GM12865 (cell line): ENCODE results near the gene EGFR.

Experiments used
- DNase-seq: peaks from one replicate; pipeline ENCODE4 v3.0.0; 2010; ENCODE audit warnings: low read depth
- H3K4me3 ChIP-seq: 2 replicates; pipeline ENCODE4 v1.5.1; 2011; ENCODE audit warnings: mild to moderate bottlenecking, low read depth, low read length, control low read depth
- TF ChIP-seq, protein P1 (sequence below): IDR thresholded peaks from 2 replicates; pipeline ENCODE4 v1.5.1; 2011; ENCODE audit warnings: low read length, control low read depth, low read depth, inconsistent platforms; ENCODE audit not compliant: insufficient read depth; ENCODE audit errors: missing control alignments

EGFR gene

DNA sequence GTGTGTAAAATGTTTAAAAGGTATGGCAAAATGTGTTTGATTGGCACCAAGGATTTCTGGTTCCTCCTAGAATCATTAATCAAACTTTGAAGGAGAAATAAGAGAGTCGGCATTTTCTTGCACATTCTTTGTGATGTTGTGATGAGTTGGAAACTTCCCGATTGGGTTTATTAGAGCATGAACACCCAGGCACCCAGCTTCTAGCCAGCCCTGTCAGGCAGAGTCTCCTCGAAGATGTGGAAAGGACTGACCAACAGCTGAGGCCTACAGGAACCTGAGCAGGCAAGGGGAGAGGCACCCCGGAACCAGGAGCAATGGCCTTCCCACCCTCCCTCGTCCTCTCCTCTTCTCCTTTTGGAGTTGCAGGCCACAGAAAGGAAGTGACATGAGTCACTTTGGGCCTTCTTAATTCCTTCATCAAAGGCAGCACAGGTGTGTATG lies 68.7 kb downstream of the EGFR start:
- no peak overlapping the region for H3K4me3 ChIP-seq
- TF ChIP-seq, protein P1, sequence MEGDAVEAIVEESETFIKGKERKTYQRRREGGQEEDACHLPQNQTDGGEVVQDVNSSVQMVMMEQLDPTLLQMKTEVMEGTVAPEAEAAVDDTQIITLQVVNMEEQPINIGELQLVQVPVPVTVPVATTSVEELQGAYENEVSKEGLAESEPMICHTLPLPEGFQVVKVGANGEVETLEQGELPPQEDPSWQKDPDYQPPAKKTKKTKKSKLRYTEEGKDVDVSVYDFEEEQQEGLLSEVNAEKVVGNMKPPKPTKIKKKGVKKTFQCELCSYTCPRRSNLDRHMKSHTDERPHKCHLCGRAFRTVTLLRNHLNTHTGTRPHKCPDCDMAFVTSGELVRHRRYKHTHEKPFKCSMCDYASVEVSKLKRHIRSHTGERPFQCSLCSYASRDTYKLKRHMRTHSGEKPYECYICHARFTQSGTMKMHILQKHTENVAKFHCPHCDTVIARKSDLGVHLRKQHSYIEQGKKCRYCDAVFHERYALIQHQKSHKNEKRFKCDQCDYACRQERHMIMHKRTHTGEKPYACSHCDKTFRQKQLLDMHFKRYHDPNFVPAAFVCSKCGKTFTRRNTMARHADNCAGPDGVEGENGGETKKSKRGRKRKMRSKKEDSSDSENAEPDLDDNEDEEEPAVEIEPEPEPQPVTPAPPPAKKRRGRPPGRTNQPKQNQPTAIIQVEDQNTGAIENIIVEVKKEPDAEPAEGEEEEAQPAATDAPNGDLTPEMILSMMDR = no peak
- DNase-seq = peak; percentile 20

DNA sequence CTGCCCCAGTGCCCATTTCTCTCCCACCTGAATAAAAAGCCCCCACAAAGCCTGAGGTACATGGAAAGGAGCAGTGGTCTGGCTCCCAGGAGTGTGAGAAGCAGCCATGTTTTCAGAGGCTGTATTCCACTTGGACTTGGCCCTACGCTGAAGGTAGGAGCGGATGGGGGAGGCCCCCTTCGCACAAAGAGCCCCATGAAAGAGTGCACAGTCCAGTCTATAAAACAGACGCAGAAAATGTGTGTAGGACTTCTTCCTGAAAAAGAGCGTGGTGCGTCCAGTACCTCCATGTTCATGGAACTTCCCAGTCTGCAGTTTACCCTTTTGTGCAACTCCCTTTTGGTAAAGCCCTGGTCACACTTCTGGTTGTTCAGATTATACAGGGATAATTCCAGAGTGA lies 69.3 kb downstream of the EGFR start:
- TF ChIP-seq, protein P1 = no peak
- no peak for DNase-seq
- no peak overlapping the region for H3K4me3 ChIP-seq

DNA sequence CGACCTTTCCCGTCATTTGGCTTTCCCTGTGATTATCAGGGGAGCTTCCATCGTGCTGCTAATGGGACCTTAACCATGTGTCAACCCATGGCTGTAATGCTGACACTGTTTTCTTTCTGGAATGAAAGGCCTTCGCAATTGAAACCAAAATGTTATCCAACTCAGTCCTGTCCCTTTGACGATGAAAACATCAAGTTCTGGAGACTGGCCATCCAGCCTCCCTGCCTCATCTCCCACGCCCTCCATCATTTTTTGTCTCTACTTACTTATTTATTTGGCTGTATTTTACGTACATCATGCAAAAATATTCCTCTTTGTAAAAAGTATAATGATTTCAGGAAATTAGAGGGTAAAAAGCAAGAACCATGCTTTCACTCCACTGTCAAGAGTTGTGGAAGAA lies 69.8 kb downstream of the EGFR start:
- TF ChIP-seq, protein P1 = no peak
- H3K4me3 ChIP-seq = no peak overlapping the region
- DNase-seq = no peak

DNA sequence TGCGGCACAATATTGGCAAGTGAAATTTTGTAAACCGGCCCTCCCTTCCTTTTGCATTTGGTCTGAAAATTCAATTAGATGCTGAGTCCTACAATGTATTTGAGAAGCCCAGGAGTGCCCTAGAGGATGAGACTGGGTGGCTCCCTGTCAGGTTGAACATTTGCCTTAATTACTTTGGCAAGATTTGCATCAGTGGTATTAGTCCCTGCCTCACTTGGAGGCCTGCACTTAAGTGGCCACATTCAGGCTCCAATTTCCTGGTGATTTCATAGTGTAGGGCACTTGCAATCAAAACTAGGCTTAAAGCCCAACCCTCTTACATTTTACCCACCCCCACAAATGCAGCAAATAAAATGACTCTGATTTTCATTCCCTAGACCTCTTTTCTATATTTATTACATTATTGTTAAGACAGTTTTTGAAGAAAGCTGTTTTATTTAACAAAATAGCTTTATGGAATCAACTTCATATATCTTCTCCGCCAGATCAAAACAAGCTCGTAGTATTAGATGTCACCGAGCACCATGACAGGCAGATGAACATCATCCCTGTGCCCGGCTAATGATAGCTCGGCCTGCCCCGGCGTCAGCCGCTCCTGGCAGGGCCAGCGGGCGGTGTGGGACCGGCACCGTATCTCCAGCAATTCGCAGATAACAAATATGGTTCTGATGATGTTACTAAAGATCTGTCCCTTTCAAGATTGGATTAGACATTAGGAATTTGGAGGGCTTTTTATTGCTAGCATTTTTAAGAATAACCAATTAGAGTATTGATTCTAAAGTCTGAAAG lies 73.6 kb downstream of the EGFR start:
- no peak overlapping the region for H3K4me3 ChIP-seq
- TF ChIP-seq, protein P1 = no peak
- no peak for DNase-seq

DNA sequence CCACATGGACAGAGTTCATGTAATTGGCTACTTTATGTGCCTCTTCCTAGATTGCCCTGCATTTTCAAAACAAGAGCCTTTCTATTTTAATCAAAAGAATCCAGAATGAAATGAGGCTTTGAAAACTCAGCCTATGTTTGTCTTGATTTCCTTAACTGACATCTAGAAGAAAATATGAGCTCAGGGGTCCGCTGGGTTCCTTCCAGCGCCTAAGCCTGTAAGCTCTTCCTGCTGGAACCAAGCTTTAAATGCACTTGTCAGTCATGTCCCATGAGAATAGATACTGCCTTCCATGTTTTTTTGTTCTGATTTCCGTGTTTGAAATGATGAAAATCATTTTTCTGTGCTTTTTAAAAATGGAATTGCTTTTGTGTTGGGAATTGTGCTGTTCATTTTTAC lies 74.2 kb downstream of the EGFR start:
- no peak overlapping the region for H3K4me3 ChIP-seq
- TF ChIP-seq, protein P1 = no peak
- DNase-seq = no peak

DNA sequence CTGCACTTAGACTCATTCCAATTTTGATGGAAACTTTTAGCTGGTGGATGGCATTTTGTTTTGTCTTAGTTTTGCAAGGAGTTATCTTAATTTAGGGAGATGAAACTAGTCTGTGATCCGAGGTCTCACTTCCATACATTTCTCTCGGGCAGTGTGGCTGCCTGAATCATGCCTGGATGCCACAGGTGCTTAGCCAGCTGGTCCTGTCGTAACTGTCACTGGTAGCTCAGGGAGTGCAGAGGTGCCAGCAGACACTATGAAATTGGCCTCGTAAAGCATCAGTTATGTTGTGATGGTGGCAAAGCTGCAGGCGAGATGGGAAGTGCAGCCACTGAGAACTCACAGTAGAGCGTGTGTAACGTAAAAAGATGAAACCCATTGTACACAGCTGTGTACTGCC lies 74.9 kb downstream of the EGFR start:
- TF ChIP-seq, protein P1 = no peak
- no peak for DNase-seq
- no peak overlapping the region for H3K4me3 ChIP-seq
